Peyer's patch (tissue), 4 donors: Measurements from ENCODE around the gene LRRC8C.

Source experiments
- POLR2A ChIP-seq, 2 donors: fragments of 450-650 bp; IDR thresholded peaks; one replicate each; pipeline ENCODE4 v1.5.1; 2017; ENCODE audit warnings: antibody characterized with exemption in 2 of 2, mild to moderate bottlenecking in 2 of 2, moderate library complexity in 2 of 2
- TF ChIP-seq, protein P1 (sequence below), 6 experiments: fragments of 450-650 bp in 4 of 6; fragments of 200-600 bp in 2 of 6; sonication (generic) in 1 of 6; IDR thresholded peaks; one replicate each; pipeline ENCODE4 v1.5.1; 2017 to 2019; ENCODE audit warnings: antibody characterized with exemption in 6 of 6, mild to moderate bottlenecking in 3 of 6, moderate library complexity in 1 of 6

DNA sequence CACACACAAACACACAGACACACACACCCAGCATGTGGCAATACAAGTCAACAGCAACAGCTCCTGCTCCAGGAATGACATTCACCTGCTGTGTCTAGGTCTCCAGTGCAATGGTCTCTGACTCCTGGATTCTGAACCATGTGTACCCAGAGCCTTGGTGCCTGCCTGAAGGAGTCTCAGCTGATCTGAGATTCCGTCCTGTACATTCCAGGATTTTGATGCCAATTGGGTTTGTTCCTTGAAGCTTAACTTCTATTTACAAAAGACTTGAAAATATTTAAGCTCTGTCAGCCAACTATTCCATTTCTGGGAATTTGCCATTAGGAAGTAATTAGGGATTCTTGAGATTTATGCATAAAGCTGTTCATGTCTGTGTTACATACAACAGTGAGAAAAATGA is 102.6 kb downstream of the LRRC8C start:
- TF ChIP-seq, protein P1, sequence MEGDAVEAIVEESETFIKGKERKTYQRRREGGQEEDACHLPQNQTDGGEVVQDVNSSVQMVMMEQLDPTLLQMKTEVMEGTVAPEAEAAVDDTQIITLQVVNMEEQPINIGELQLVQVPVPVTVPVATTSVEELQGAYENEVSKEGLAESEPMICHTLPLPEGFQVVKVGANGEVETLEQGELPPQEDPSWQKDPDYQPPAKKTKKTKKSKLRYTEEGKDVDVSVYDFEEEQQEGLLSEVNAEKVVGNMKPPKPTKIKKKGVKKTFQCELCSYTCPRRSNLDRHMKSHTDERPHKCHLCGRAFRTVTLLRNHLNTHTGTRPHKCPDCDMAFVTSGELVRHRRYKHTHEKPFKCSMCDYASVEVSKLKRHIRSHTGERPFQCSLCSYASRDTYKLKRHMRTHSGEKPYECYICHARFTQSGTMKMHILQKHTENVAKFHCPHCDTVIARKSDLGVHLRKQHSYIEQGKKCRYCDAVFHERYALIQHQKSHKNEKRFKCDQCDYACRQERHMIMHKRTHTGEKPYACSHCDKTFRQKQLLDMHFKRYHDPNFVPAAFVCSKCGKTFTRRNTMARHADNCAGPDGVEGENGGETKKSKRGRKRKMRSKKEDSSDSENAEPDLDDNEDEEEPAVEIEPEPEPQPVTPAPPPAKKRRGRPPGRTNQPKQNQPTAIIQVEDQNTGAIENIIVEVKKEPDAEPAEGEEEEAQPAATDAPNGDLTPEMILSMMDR (IDR thresholded peaks at IDR 0.05): no peak
- no peak for TF ChIP-seq POLR2A (IDR thresholded peaks at IDR 0.05)
